ENCODE measurements around the gene CD46. TPM values are rescaled to one million over a fixed set of nuclear protein-coding genes. Genes with fewer than 3 reads are reported as not detected.

The CD46 gene
- total RNA-seq, 1 experiment from 2014 or later: 184 TPM

DNA sequence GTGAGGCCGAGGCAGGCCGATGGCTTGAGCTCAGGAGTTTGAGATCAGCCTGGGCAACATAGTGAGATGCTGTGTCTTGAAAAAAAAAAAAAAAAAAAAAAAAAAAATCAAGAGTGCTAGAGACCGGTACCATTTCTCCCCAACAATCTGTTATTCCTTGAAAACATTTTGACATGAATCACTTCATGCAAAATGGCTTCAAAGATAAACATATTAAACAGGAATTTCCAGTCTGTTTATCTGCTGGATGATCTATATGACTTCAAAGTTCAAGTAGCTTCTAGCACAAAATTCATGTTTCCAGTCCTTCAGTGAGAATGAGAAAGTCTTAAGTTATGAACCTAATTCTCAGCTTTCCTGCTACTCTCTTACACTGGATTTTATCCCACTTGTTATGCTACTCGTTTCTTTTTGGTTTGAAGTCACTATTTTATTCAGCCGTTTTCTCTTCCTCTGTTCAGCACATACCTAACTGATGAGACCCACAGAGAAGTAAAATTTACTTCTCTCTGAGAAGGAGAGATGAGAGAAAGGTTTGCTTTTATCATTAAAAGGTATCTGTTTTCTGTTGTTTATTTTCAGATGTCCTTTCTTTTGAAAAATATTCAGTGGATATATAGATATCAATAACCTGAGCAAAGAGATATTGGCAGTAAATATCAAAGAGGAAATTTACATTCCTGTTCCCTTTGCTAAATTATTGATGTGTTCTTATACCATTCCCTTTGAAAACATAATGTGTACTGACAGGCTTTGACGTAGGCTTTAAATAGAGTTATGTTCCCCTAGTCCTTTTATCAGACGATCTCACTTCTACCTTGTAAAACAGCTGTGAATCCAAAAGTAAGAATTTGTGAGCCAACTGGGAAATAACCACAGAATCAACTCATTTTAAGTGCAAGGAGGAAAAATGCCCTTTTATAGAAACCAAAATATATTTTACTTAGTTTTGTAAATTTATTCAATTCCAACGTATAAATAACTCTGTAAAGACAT is 38.2 kb downstream of the CD46 start:
- H3K27ac Mint-ChIP-seq (ENCODE audit: low read depth, unreplicated experiment): peak overlapping the region; percentile 15
- H3K36me3 Mint-ChIP-seq (ENCODE audit: insufficient read depth, unreplicated experiment): peaks cover 85% of the 10 kb centered on the region
- ChIA-PET POLR2A (interaction anchor here (0.6 to 1.1 kb wide), 3 partner anchors 12 to 38 kb away, joined by 3 to 6 read pairs (median 3); no protein-coding TSS in a partner anchor), CTCF (interaction anchor here (0.6 to 5.2 kb wide), 5 partner anchors 7 to 229 kb away, joined by 3 to 58 read pairs (median 3); no protein-coding TSS in a partner anchor)
- peaks cover 15% of the 10 kb centered on the region for H3K4me1 Mint-ChIP-seq (ENCODE audit: insufficient read depth, unreplicated experiment)
- intact Hi-C loops (cut with micrococcal nuclease): no loop called here
- no TSS peak for BruUV-seq (replicated peaks)
- TF ChIP-seq, protein P1, sequence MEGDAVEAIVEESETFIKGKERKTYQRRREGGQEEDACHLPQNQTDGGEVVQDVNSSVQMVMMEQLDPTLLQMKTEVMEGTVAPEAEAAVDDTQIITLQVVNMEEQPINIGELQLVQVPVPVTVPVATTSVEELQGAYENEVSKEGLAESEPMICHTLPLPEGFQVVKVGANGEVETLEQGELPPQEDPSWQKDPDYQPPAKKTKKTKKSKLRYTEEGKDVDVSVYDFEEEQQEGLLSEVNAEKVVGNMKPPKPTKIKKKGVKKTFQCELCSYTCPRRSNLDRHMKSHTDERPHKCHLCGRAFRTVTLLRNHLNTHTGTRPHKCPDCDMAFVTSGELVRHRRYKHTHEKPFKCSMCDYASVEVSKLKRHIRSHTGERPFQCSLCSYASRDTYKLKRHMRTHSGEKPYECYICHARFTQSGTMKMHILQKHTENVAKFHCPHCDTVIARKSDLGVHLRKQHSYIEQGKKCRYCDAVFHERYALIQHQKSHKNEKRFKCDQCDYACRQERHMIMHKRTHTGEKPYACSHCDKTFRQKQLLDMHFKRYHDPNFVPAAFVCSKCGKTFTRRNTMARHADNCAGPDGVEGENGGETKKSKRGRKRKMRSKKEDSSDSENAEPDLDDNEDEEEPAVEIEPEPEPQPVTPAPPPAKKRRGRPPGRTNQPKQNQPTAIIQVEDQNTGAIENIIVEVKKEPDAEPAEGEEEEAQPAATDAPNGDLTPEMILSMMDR (IDR thresholded peaks at IDR 0.05; ENCODE audit: unreplicated experiment): no peak
- H3K4me3 Mint-ChIP-seq (ENCODE audit: unreplicated experiment): no peak overlapping the region
- no peak for DNase-seq (ENCODE audit: unreplicated experiment)
- H3K9me3 Mint-ChIP-seq (ENCODE audit: unreplicated experiment): no peaks in the 10 kb centered on the region
- no peaks in the 10 kb centered on the region for H3K27me3 Mint-ChIP-seq (ENCODE audit: insufficient read depth, unreplicated experiment)

DNA sequence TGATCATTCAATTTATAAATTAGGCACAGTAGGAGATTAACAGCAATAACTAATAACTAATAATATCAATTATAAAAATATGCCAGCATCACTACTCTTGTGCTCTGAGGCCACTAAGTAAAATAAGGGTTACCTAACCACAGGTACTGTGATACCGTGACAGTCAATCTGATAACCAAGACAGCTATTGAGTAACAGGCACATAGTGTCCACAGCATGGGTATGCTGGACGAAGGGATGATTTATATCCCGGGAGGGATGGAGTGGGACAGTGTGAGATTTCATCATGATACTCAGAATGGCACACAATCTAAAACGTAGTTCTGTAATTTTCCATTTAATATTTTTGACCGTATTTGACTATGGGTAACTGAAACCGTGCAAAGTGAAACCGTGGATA is 39.4 kb downstream of the CD46 start:
- ChIA-PET CTCF (interaction anchor here (1.0 to 1.3 kb wide), 2 partner anchors 15 to 93 kb away, joined by 3 read pairs; no protein-coding TSS in a partner anchor), POLR2A (no interaction called here)
- no peak for DNase-seq (ENCODE audit: unreplicated experiment)
- peaks cover 84% of the 10 kb centered on the region for H3K36me3 Mint-ChIP-seq (ENCODE audit: insufficient read depth, unreplicated experiment)
- no peaks in the 10 kb centered on the region for H3K9me3 Mint-ChIP-seq (ENCODE audit: unreplicated experiment)
- H3K27ac Mint-ChIP-seq (ENCODE audit: low read depth, unreplicated experiment): no peak overlapping the region
- TF ChIP-seq, protein P1 (IDR thresholded peaks at IDR 0.05; ENCODE audit: unreplicated experiment): no peak
- no peaks in the 10 kb centered on the region for H3K27me3 Mint-ChIP-seq (ENCODE audit: insufficient read depth, unreplicated experiment)
- BruUV-seq (replicated peaks): no TSS peak
- no peak overlapping the region for H3K4me3 Mint-ChIP-seq (ENCODE audit: unreplicated experiment)
- intact Hi-C loops (cut with micrococcal nuclease): no loop called here
- peaks cover 15% of the 10 kb centered on the region for H3K4me1 Mint-ChIP-seq (ENCODE audit: insufficient read depth, unreplicated experiment)

DNA sequence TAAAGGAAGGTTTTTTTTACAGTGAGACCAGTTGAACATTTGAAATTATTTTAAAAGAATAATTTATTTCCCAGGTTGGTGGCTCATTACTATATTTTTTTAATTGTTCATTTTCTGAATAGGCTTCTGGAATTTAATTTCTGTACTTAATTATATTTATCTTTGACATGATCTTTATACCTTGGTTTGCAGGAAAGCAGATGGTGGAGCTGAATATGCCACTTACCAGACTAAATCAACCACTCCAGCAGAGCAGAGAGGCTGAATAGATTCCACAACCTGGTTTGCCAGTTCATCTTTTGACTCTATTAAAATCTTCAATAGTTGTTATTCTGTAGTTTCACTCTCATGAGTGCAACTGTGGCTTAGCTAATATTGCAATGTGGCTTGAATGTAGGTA is 41.5 kb downstream of the CD46 start:
- CTCF ChIA-PET: interaction anchor here (1.0 to 1.4 kb wide), 3 partner anchors 38 to 170 kb away, joined by 4 to 6 read pairs (median 4); no protein-coding TSS in a partner anchor
- intact Hi-C loops (cut with micrococcal nuclease): no loop called here
- H3K9me3 Mint-ChIP-seq (ENCODE audit: unreplicated experiment): no peaks in the 10 kb centered on the region
- no peak for DNase-seq (ENCODE audit: unreplicated experiment)
- POLR2A ChIA-PET: interaction anchor here (1.0 to 1.2 kb wide), 4 partner anchors 20 to 41 kb away, joined by 3 to 7 read pairs (median 3); partner anchors contain the start of gene CD46
- TF ChIP-seq, protein P1 (IDR thresholded peaks at IDR 0.05; ENCODE audit: unreplicated experiment): no peak
- no TSS peak for BruUV-seq (replicated peaks)
- peaks cover 77% of the 10 kb centered on the region for H3K36me3 Mint-ChIP-seq (ENCODE audit: insufficient read depth, unreplicated experiment)
- H3K27ac Mint-ChIP-seq (ENCODE audit: low read depth, unreplicated experiment): peak overlapping the region; percentile 36
- H3K4me1 Mint-ChIP-seq (ENCODE audit: insufficient read depth, unreplicated experiment): peaks cover 21% of the 10 kb centered on the region
- no peak overlapping the region for H3K4me3 Mint-ChIP-seq (ENCODE audit: unreplicated experiment)
- no peaks in the 10 kb centered on the region for H3K27me3 Mint-ChIP-seq (ENCODE audit: insufficient read depth, unreplicated experiment)

DNA sequence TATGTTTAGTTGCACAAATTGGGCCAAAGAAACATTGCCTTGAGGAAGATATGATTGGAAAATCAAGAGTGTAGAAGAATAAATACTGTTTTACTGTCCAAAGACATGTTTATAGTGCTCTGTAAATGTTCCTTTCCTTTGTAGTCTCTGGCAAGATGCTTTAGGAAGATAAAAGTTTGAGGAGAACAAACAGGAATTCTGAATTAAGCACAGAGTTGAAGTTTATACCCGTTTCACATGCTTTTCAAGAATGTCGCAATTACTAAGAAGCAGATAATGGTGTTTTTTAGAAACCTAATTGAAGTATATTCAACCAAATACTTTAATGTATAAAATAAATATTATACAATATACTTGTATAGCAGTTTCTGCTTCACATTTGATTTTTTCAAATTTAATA is 43.0 kb downstream of the CD46 start:
- intact Hi-C loops (cut with micrococcal nuclease): no loop called here
- peaks cover 83% of the 10 kb centered on the region for H3K36me3 Mint-ChIP-seq (ENCODE audit: insufficient read depth, unreplicated experiment)

More for the DNA sequence above, 43.0 kb downstream of the CD46 start:
- Mint-ChIP-seq H3K27ac (ENCODE audit: low read depth, unreplicated experiment) (peak overlapping the region; percentile 4), H3K9me3 (ENCODE audit: unreplicated experiment) (no peaks in the 10 kb centered on the region), H3K4me3 (ENCODE audit: unreplicated experiment) (no peak overlapping the region), H3K27me3 (ENCODE audit: insufficient read depth, unreplicated experiment) (no peaks in the 10 kb centered on the region), H3K4me1 (ENCODE audit: insufficient read depth, unreplicated experiment) (peaks cover 20% of the 10 kb centered on the region)
- ChIA-PET POLR2A (interaction anchor here (2.1 to 6.7 kb wide), 3 partner anchors 8 to 41 kb away, joined by 14 to 84 read pairs (median 61); partner anchors contain the start of gene CD46), CTCF (interaction anchor here (0.7 to 4.9 kb wide), 6 partner anchors 17 to 444 kb away, joined by 3 to 51 read pairs (median 14); partner anchors contain the start of gene CD46)
- TF ChIP-seq, protein P1 (IDR thresholded peaks at IDR 0.05; ENCODE audit: unreplicated experiment): no peak
- DNase-seq (ENCODE audit: unreplicated experiment): no peak
- BruUV-seq (replicated peaks): TSS peak; percentile 31

All from MCF 10A (cell line).